IMR-90 (cell line): ENCODE results near the gene COA1. TPM values are rescaled to one million over a fixed set of nuclear protein-coding genes. Genes with fewer than 3 reads are reported as not detected.

ENCODE experiments used
- ATAC-seq: fragments of 200-7000 bp; cut with Tn5 transposase; 2 replicates; pipeline ENCODE4 v1.9.1; 2020; ENCODE audit warnings: low read depth, mild to moderate bottlenecking, moderate library complexity
- BruUV-seq: library from RNA; stranded (reverse); fragments of 400-500 nt; replicated peaks from 2 replicates; lab custom pipeline; 2021; lab: Mats Ljungman, UMichigan
- CTCF ChIA-PET: fragments of 300-600 bp; formaldehyde crosslinking; extraction: SDS; loops from one replicate; lab custom pipeline; 2021; ENCODE audit warnings: antibody characterized with exemption; lab: Yijun Ruan, JAX
- POLR2A ChIA-PET: fragments of 300-600 bp; sonication (Branson Sonifier 250); formaldehyde crosslinking; loops from one replicate; lab custom pipeline; 2022; ENCODE audit warnings: antibody characterized with exemption; ENCODE audit not compliant: unreplicated experiment; lab: Charles Lee
- DNase-seq: peaks from one replicate; pipeline ENCODE4 v3.0.0; 2013
- H2AFZ ChIP-seq: replicated peaks from 2 replicates; pipeline ENCODE3; 2013; ENCODE audit warnings: low read length, mild to moderate bottlenecking; ENCODE audit not compliant: poor library complexity
- H2AK5ac ChIP-seq: 2 replicates; pipeline ENCODE4 v1.6.1; 2013; ENCODE audit warnings: low read depth, low read length, inconsistent platforms
- H2AK9ac ChIP-seq: replicated peaks from 2 replicates; pipeline ENCODE3; 2013; ENCODE audit warnings: mild to moderate bottlenecking, low read depth, low read length, moderate library complexity; ENCODE audit not compliant: poor library complexity
- H2BK120ac ChIP-seq: 2 replicates; pipeline ENCODE4 v1.6.1; 2013; ENCODE audit warnings: low read depth, low read length, inconsistent platforms
- H2BK15ac ChIP-seq: 3 replicates; pipeline ENCODE4 v1.6.1; 2013; ENCODE audit warnings: low read depth, low read length, inconsistent platforms
- H2BK20ac ChIP-seq: 2 replicates; pipeline ENCODE4 v1.6.1; 2013; ENCODE audit warnings: low read depth, mild to moderate bottlenecking, inconsistent platforms, low read length, moderate library complexity
- H2BK5ac ChIP-seq: 2 replicates; pipeline ENCODE4 v1.6.1; 2013; ENCODE audit warnings: mild to moderate bottlenecking, low read depth, low read length, inconsistent platforms; ENCODE audit not compliant: poor library complexity, severe bottlenecking
- H3K14ac ChIP-seq: replicated peaks from 2 replicates; pipeline ENCODE4 v1.6.1; 2013; ENCODE audit warnings: low read depth, low read length, inconsistent platforms
- H3K18ac ChIP-seq: 2 replicates; pipeline ENCODE4 v1.6.1; 2013; ENCODE audit warnings: low read depth, low read length, control low read depth
- H3K23ac ChIP-seq: 2 replicates; pipeline ENCODE4 v1.6.1; 2013; ENCODE audit warnings: low read depth, low read length, inconsistent platforms
- H3K27ac ChIP-seq: 2 replicates; pipeline ENCODE4 v1.5.1; 2013; ENCODE audit warnings: mild to moderate bottlenecking, control low read depth, low read length; ENCODE audit not compliant: insufficient read depth
- H3K27me3 ChIP-seq: 2 replicates; pipeline ENCODE4 v1.6.1; 2013; ENCODE audit warnings: low read length; ENCODE audit not compliant: control insufficient read depth, insufficient read depth
- H3K36me3 ChIP-seq: 2 replicates; pipeline ENCODE4 v1.6.1; 2013; ENCODE audit warnings: low read length, mixed read lengths; ENCODE audit not compliant: control insufficient read depth, insufficient read depth
- H3K4ac ChIP-seq: 2 replicates; pipeline ENCODE4 v1.6.1; 2013; ENCODE audit warnings: low read depth, low read length, inconsistent platforms
- H3K4me1 ChIP-seq: 2 replicates; pipeline ENCODE4 v1.6.1; 2013; ENCODE audit warnings: low read length, mixed read lengths; ENCODE audit not compliant: control insufficient read depth, insufficient read depth
- H3K4me2 ChIP-seq: 2 replicates; pipeline ENCODE4 v1.6.1; 2013; ENCODE audit warnings: low read depth, mild to moderate bottlenecking, control low read depth, low read length, moderate library complexity
- H3K4me3 ChIP-seq: 2 replicates; pipeline ENCODE4 v1.5.1; 2013; ENCODE audit warnings: low read depth, mild to moderate bottlenecking, control low read depth, low read length, moderate library complexity; ENCODE audit not compliant: insufficient read depth
- H3K56ac ChIP-seq: 2 replicates; pipeline ENCODE4 v1.6.1; 2013; ENCODE audit warnings: low read length, inconsistent platforms; ENCODE audit not compliant: insufficient read depth; ENCODE audit errors: extremely low read depth
- H3K79me1 ChIP-seq, 2 experiments: 2 replicates each; pipeline ENCODE4 v1.6.1; 2013; ENCODE audit warnings: low read length in 2 of 2, inconsistent platforms in 1 of 2, low read depth in 1 of 2
- H3K9ac ChIP-seq: 2 replicates; pipeline ENCODE4 v1.6.1; 2013; ENCODE audit warnings: low read depth, low read length, control low read depth
- H3K9me1 ChIP-seq: 2 replicates; pipeline ENCODE4 v1.6.1; 2013; ENCODE audit warnings: low read length, inconsistent platforms; ENCODE audit not compliant: insufficient read depth
- H3K9me3 ChIP-seq: 2 replicates; pipeline ENCODE4 v1.6.1; 2013; ENCODE audit warnings: low read length; ENCODE audit not compliant: control insufficient read depth, insufficient read depth
- H4K20me1 ChIP-seq: 2 replicates; pipeline ENCODE4 v1.6.1; 2013; ENCODE audit warnings: low read length, inconsistent platforms; ENCODE audit not compliant: insufficient read depth
- H4K5ac ChIP-seq: 2 replicates; pipeline ENCODE4 v1.6.1; 2013; ENCODE audit warnings: mild to moderate bottlenecking, low read depth, low read length, control low read depth
- H4K8ac ChIP-seq, 2 experiments: 2 replicates each; pipeline ENCODE4 v1.6.1; 2013; ENCODE audit warnings: low read depth in 2 of 2, low read length in 2 of 2, control low read depth in 1 of 2, inconsistent platforms in 1 of 2
- H4K91ac ChIP-seq: 2 replicates; pipeline ENCODE4 v1.6.1; 2013; ENCODE audit warnings: low read depth, low read length, inconsistent platforms; ENCODE audit not compliant: insufficient read depth
- CEBPB ChIP-seq: IDR thresholded peaks from 2 replicates; pipeline ENCODE4 v1.6.1; 2012; ENCODE audit warnings: low read depth, low read length, improper control_type of control experiment
- CHD1 ChIP-seq: IDR thresholded peaks from 2 replicates; pipeline ENCODE4 v1.6.1; 2012; ENCODE audit warnings: low read depth, low read length, improper control_type of control experiment
- FOS ChIP-seq: fragments of 150-350 bp; IDR thresholded peaks from 2 replicates; pipeline ENCODE4 v1.6.1; 2016; ENCODE audit warnings: low read depth, low read length
- MAFK ChIP-seq: IDR thresholded peaks from 2 replicates; pipeline ENCODE4 v1.6.1; 2012; ENCODE audit warnings: low read depth, low read length, improper control_type of control experiment
- MAZ ChIP-seq: IDR thresholded peaks from 2 replicates; pipeline ENCODE4 v1.6.1; 2012; ENCODE audit warnings: low read depth, mild to moderate bottlenecking, low read length, improper control_type of control experiment, moderate library complexity, borderline replicate concordance
- NFE2L2 ChIP-seq: fragments of 150-350 bp; IDR thresholded peaks from 2 replicates; pipeline ENCODE4 v1.6.1; 2016; ENCODE audit warnings: low read depth, mild to moderate bottlenecking, low read length
- POLR2A ChIP-seq: IDR thresholded peaks from 2 replicates; pipeline ENCODE4 v1.6.1; 2012; ENCODE audit warnings: mild to moderate bottlenecking, low read depth, low read length
- RAD21 ChIP-seq: IDR thresholded peaks from 2 replicates; pipeline ENCODE4 v1.6.1; 2012; ENCODE audit warnings: low read length, improper control_type of control experiment
- RCOR1 ChIP-seq: IDR thresholded peaks from 2 replicates; pipeline ENCODE4 v1.6.1; 2012; ENCODE audit warnings: mild to moderate bottlenecking, low read length, improper control_type of control experiment; ENCODE audit not compliant: insufficient replicate concordance
- RFX5 ChIP-seq: IDR thresholded peaks from 2 replicates; pipeline ENCODE4 v1.8.0; 2012; ENCODE audit warnings: low read depth, mild to moderate bottlenecking, low read length, moderate library complexity
- WGBS, 2 experiments: methylation state at CpG; one replicate each; pipeline versions ENCODE4 v1.1.5 to v1.1.7; 2013; ENCODE audit warnings: missing lambda C conversion rate in 2 of 2; ENCODE audit not compliant: insufficient read length in 1 of 2; ENCODE audit errors: extremely low coverage in 2 of 2; 5-methylcytosine and 5-hydroxymethylcytosine counted together
- dilution Hi-C: fragments of 300-500 bp; cut with HindIII; formaldehyde crosslinking; loops from one replicate; pipeline ENCODE4 v1.14.3; 2018; ENCODE audit warnings: low sequenced_read_pairs; ENCODE audit not compliant: unreplicated experiment
- in situ Hi-C: fragments of 300-500 bp; cut with MboI; formaldehyde crosslinking; loops from 3 replicates; pipeline ENCODE4 v1.14.3; 2019; ENCODE audit warnings: low sequenced_read_pairs, inconsistent platforms, mixed read lengths
- intact Hi-C: fragments of 100-400 bp; cut with micrococcal nuclease; formaldehyde crosslinking; loops from 2 replicates; pipeline ENCODE4 v1.10.0; 2022
- polyA plus RNA-seq, 3 experiments: library from polyadenylated mRNA; depleted of rRNA; stranded (reverse); fragments of >200 nt; gene quantifications; 2 replicates each; pipeline ENCODE4 v1.2.3, GENCODE V29; 2012; ENCODE audit warnings: low replicate concordance in 1 of 3
- total RNA-seq: library from RNA; depleted of rRNA; stranded (reverse); fragments of >200 nt; gene quantifications from 2 replicates; pipeline ENCODE4 v1.2.3, GENCODE V29; 2012

COA1 gene
- total and polyA plus RNA-seq, 2 of the 4 experiments (the other 2 are of a cell fraction) = 34.2 to 59.5 TPM

DNA sequence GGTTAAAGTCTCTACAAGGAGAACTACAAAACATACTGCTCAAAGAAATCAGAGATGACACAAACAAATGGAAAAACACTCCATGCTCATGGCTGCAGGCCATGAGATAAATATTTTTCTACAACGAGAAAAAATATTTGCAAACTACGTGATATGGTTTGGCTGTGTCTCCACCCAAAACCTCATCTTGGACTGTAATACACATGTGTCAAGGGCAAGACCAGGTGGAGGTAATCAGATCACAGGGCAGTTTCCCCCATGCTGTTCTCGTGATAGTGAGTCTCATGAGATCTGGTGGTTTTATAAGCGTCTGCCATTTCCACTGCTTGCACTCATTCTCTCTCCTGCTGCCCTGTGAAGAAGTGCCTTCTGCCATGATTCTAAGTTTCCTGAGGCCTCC, 57.8 kb downstream of the COA1 start:
- Histone ChIP-seq H2BK5ac (no peak overlapping the region), H2BK15ac (peak overlapping the region; percentile 75; the same call in 1 of the 3 replicates), H2AFZ (no peak overlapping the region), H4K8ac (peak overlapping the region in 1 of 2 experiments; percentile 71; a peak in 1 of 4 replicates), H4K20me1 (no peaks in the 10 kb centered on the region), H3K36me3 (no peaks in the 10 kb centered on the region), H3K27ac (no peak overlapping the region), H3K79me1 (peaks cover 16 to 50% of the 10 kb centered on the region in 2 experiments), H3K9me3 (peaks cover 2% of the 10 kb centered on the region), H3K4me1 (peaks cover 2% of the 10 kb centered on the region), H3K23ac (no peak overlapping the region), H3K4me2 (no peak overlapping the region), H2AK5ac (0 out of 2 replicates have a peak overlapping the region, but pooled peaks have one; percentile 73), H3K18ac (peak overlapping the region; percentile 83; the same call in 1 of the 2 replicates), H2BK20ac (peak overlapping the region; percentile 31; the same call in 1 of the 2 replicates), H3K4ac (no peak overlapping the region), H3K4me3 (no peak overlapping the region), H3K9ac (no peak overlapping the region), H3K14ac (peak overlapping the region; percentile 65; the same call in 1 of the 2 replicates), H2AK9ac (no peak overlapping the region), H3K56ac (no peak overlapping the region), H3K27me3 (no peaks in the 10 kb centered on the region), H3K9me1 (no peaks in the 10 kb centered on the region), H2BK120ac (peak overlapping the region; percentile 47; the same call in 1 of the 2 replicates), H4K91ac (no peak overlapping the region), H4K5ac (peak overlapping the region; percentile 81; the same call in 1 of the 2 replicates)
- in situ Hi-C loops = no loop called here
- DNase-seq (no peak), ATAC-seq (no peak)
- no CpG with 5 or more reads among the region's 4 CpGs for WGBS, 2 experiments
- no peak for TF ChIP-seq RAD21
- TF ChIP-seq CHD1 = no peak
- no peak for TF ChIP-seq RFX5
- no peak for TF ChIP-seq RCOR1
- TF ChIP-seq NFE2L2 = no peak
- no peak for TF ChIP-seq MAFK
- no peak for TF ChIP-seq FOS
- no peak for TF ChIP-seq MAZ
- TF ChIP-seq POLR2A = no peak
- no peak for TF ChIP-seq CEBPB
- ChIA-PET CTCF (no interaction called here), POLR2A (no interaction called here)
- dilution Hi-C loops = no loop called here
- intact Hi-C loops = no loop called here
- BruUV-seq = no TSS peak
